ENCODE results near the gene HIGD1A. TPM values are rescaled to one million over a fixed set of nuclear protein-coding genes. Genes with fewer than 3 reads are reported as not detected.

The HIGD1A gene
- total and polyA plus RNA-seq, 9 of the 15 experiments (the other 6 are each of a cell fraction or from before 2014, with no cell fraction given) = 165 to 1,185 (median 333) TPM

Small RNA genes within 50 kb of the gene (small RNA-seq; reads per million reads assigned to genes)
- not detected for gene CCDC13

Other genes starting within 250 kb of the HIGD1A start
Only the 7 nearest of the 11 such genes appear.
- gene ZBTB47, start 150.8 kb downstream of the HIGD1A start, total RNA-seq (2014; rRNA removed) = 3.4 and 5.0 TPM in 2 replicates
- gene ZBTB47, start 150.8 kb downstream of the HIGD1A start, total RNA-seq (2014; rRNA removed; fragmentation: Illumina TruSeq; extraction: Trizol) = 0.45 and 0.58 TPM in 2 replicates
- gene ZBTB47, start 150.8 kb downstream of the HIGD1A start, total RNA-seq (2015; rRNA removed; fragmentation: Illumina TruSeq; extraction: Trizol) = 1.8 and 1.9 TPM in 2 replicates
- 2.9 and 4.6 TPM in 2 replicates for gene ZBTB47, start 150.8 kb downstream of the HIGD1A start, total RNA-seq (2021)
- 1.7 and 2.2 TPM in 2 replicates for gene ZBTB47, start 150.8 kb downstream of the HIGD1A start, polyA plus RNA-seq (2011; rRNA removed)
- 1.6 and 2.3 TPM in 2 replicates for gene ZBTB47, start 150.8 kb downstream of the HIGD1A start, polyA plus RNA-seq (2014; fragmentation: Illumina TruSeq; extraction: Trizol)
- under 1 TPM in 1 of 2 experiments, not detected in 1; 0.11 TPM for gene ZBTB47, start 150.8 kb downstream of the HIGD1A start, polyA plus RNA-seq (2014; fragmentation: Nextera tagmentation; extraction: Ambion mirVana)
- 2.7 and 2.9 TPM in 2 replicates for gene ZBTB47, start 150.8 kb downstream of the HIGD1A start, polyA plus RNA-seq (2014; rRNA removed)
- not detected in 2 replicates for gene KLHL40, start 119.0 kb downstream of the HIGD1A start, total RNA-seq (2014; rRNA removed)
- not detected in 2 replicates for gene KLHL40, start 119.0 kb downstream of the HIGD1A start, total RNA-seq (2014; rRNA removed; fragmentation: Illumina TruSeq; extraction: Trizol)
- gene KLHL40, start 119.0 kb downstream of the HIGD1A start, total RNA-seq (2015; rRNA removed; fragmentation: Illumina TruSeq; extraction: Trizol) = not detected in 2 replicates
- not detected in 2 replicates for gene KLHL40, start 119.0 kb downstream of the HIGD1A start, total RNA-seq (2021)
- not detected in 2 replicates for gene KLHL40, start 119.0 kb downstream of the HIGD1A start, polyA plus RNA-seq (2011; rRNA removed)
- gene KLHL40, start 119.0 kb downstream of the HIGD1A start, polyA plus RNA-seq (2014; fragmentation: Illumina TruSeq; extraction: Trizol) = not detected in 2 replicates
- not detected for gene KLHL40, start 119.0 kb downstream of the HIGD1A start, polyA plus RNA-seq (2014; fragmentation: Nextera tagmentation; extraction: Ambion mirVana)
- gene KLHL40, start 119.0 kb downstream of the HIGD1A start, polyA plus RNA-seq (2014; rRNA removed) = not detected in 2 replicates
- not detected in 2 replicates for gene HHATL, start 101.7 kb downstream of the HIGD1A start, total RNA-seq (2014; rRNA removed)
- not detected in 2 replicates for gene HHATL, start 101.7 kb downstream of the HIGD1A start, total RNA-seq (2014; rRNA removed; fragmentation: Illumina TruSeq; extraction: Trizol)
- not detected in 2 replicates for gene HHATL, start 101.7 kb downstream of the HIGD1A start, total RNA-seq (2015; rRNA removed; fragmentation: Illumina TruSeq; extraction: Trizol)
- not detected in 2 replicates for gene HHATL, start 101.7 kb downstream of the HIGD1A start, total RNA-seq (2021)
- not detected in 2 replicates for gene HHATL, start 101.7 kb downstream of the HIGD1A start, polyA plus RNA-seq (2011; rRNA removed)
- gene HHATL, start 101.7 kb downstream of the HIGD1A start, polyA plus RNA-seq (2014; fragmentation: Illumina TruSeq; extraction: Trizol) = not detected in 2 replicates
- gene HHATL, start 101.7 kb downstream of the HIGD1A start, polyA plus RNA-seq (2014; fragmentation: Nextera tagmentation; extraction: Ambion mirVana) = not detected
- gene HHATL, start 101.7 kb downstream of the HIGD1A start, polyA plus RNA-seq (2014; rRNA removed) = not detected in 2 replicates
- 0.53 and 0.68 TPM in 2 replicates for gene CCDC13, start 31.2 kb downstream of the HIGD1A start, total RNA-seq (2014; rRNA removed)
- gene CCDC13, start 31.2 kb downstream of the HIGD1A start, total RNA-seq (2014; rRNA removed; fragmentation: Illumina TruSeq; extraction: Trizol) = 0.67 TPM in 1 of 2 replicates, not detected in the other
- 0.26 and 0.54 TPM in 2 replicates for gene CCDC13, start 31.2 kb downstream of the HIGD1A start, total RNA-seq (2015; rRNA removed; fragmentation: Illumina TruSeq; extraction: Trizol)
- gene CCDC13, start 31.2 kb downstream of the HIGD1A start, total RNA-seq (2021) = 0.24 and 0.49 TPM in 2 replicates
- gene CCDC13, start 31.2 kb downstream of the HIGD1A start, polyA plus RNA-seq (2011; rRNA removed) = 0.22 TPM in 1 of 2 replicates, not detected in the other
- 0.28 and 0.29 TPM in 2 replicates for gene CCDC13, start 31.2 kb downstream of the HIGD1A start, polyA plus RNA-seq (2014; fragmentation: Illumina TruSeq; extraction: Trizol)
- under 1 TPM; 0.20 to 0.70 TPM for gene CCDC13, start 31.2 kb downstream of the HIGD1A start, polyA plus RNA-seq (2014; fragmentation: Nextera tagmentation; extraction: Ambion mirVana)
- 0.48 and 0.89 TPM in 2 replicates for gene CCDC13, start 31.2 kb downstream of the HIGD1A start, polyA plus RNA-seq (2014; rRNA removed)
- 0.08 and 0.32 TPM in 2 replicates for gene ACKR2, start 5.0 kb upstream of the HIGD1A start, total RNA-seq (2014; rRNA removed)
- 0.29 TPM in 2 replicates for gene ACKR2, start 5.0 kb upstream of the HIGD1A start, total RNA-seq (2014; rRNA removed; fragmentation: Illumina TruSeq; extraction: Trizol)
- 0.15 TPM in 1 of 2 replicates, not detected in the other for gene ACKR2, start 5.0 kb upstream of the HIGD1A start, total RNA-seq (2015; rRNA removed; fragmentation: Illumina TruSeq; extraction: Trizol)
- 0.69 and 0.85 TPM in 2 replicates for gene ACKR2, start 5.0 kb upstream of the HIGD1A start, total RNA-seq (2021)
- 0.57 and 0.74 TPM in 2 replicates for gene ACKR2, start 5.0 kb upstream of the HIGD1A start, polyA plus RNA-seq (2011; rRNA removed)
- 0.15 and 0.39 TPM in 2 replicates for gene ACKR2, start 5.0 kb upstream of the HIGD1A start, polyA plus RNA-seq (2014; fragmentation: Illumina TruSeq; extraction: Trizol)
- gene ACKR2, start 5.0 kb upstream of the HIGD1A start, polyA plus RNA-seq (2014; fragmentation: Nextera tagmentation; extraction: Ambion mirVana) = under 1 TPM; 0.03 to 0.21 TPM
- gene ACKR2, start 5.0 kb upstream of the HIGD1A start, polyA plus RNA-seq (2014; rRNA removed) = 0.07 and 0.11 TPM in 2 replicates
- gene CYP8B1, start 71.4 kb upstream of the HIGD1A start, total RNA-seq (2014; rRNA removed) = not detected in 2 replicates
- not detected in 2 replicates for gene CYP8B1, start 71.4 kb upstream of the HIGD1A start, total RNA-seq (2014; rRNA removed; fragmentation: Illumina TruSeq; extraction: Trizol)
- gene CYP8B1, start 71.4 kb upstream of the HIGD1A start, total RNA-seq (2015; rRNA removed; fragmentation: Illumina TruSeq; extraction: Trizol) = not detected in 2 replicates
- 0.04 and 0.13 TPM in 2 replicates for gene CYP8B1, start 71.4 kb upstream of the HIGD1A start, total RNA-seq (2021)
- not detected in 2 replicates for gene CYP8B1, start 71.4 kb upstream of the HIGD1A start, polyA plus RNA-seq (2011; rRNA removed)
- gene CYP8B1, start 71.4 kb upstream of the HIGD1A start, polyA plus RNA-seq (2014; fragmentation: Illumina TruSeq; extraction: Trizol) = not detected in 2 replicates
- not detected for gene CYP8B1, start 71.4 kb upstream of the HIGD1A start, polyA plus RNA-seq (2014; fragmentation: Nextera tagmentation; extraction: Ambion mirVana)
- gene CYP8B1, start 71.4 kb upstream of the HIGD1A start, polyA plus RNA-seq (2014; rRNA removed) = not detected in 2 replicates
- gene ZNF662, start 101.7 kb upstream of the HIGD1A start, total RNA-seq (2014; rRNA removed) = 0.20 and 0.27 TPM in 2 replicates
- 0.18 and 0.32 TPM in 2 replicates for gene ZNF662, start 101.7 kb upstream of the HIGD1A start, total RNA-seq (2014; rRNA removed; fragmentation: Illumina TruSeq; extraction: Trizol)
- 0.33 and 0.49 TPM in 2 replicates for gene ZNF662, start 101.7 kb upstream of the HIGD1A start, total RNA-seq (2015; rRNA removed; fragmentation: Illumina TruSeq; extraction: Trizol)
- gene ZNF662, start 101.7 kb upstream of the HIGD1A start, total RNA-seq (2021) = 0.55 and 0.63 TPM in 2 replicates
- 0.13 and 0.30 TPM in 2 replicates for gene ZNF662, start 101.7 kb upstream of the HIGD1A start, polyA plus RNA-seq (2011; rRNA removed)
- 0.21 and 0.37 TPM in 2 replicates for gene ZNF662, start 101.7 kb upstream of the HIGD1A start, polyA plus RNA-seq (2014; fragmentation: Illumina TruSeq; extraction: Trizol)
- gene ZNF662, start 101.7 kb upstream of the HIGD1A start, polyA plus RNA-seq (2014; fragmentation: Nextera tagmentation; extraction: Ambion mirVana) = under 1 TPM; 0.07 to 0.22 TPM
- gene ZNF662, start 101.7 kb upstream of the HIGD1A start, polyA plus RNA-seq (2014; rRNA removed) = 0.03 and 0.28 TPM in 2 replicates